Measurements from ENCODE around the gene DEPDC1B.
"Not testable (repeated sequence)": the region's sequence is repeated elsewhere in the genome, so short reads cannot be mapped to it uniquely, and the experiment has no call there.

The DEPDC1B gene

DNA sequence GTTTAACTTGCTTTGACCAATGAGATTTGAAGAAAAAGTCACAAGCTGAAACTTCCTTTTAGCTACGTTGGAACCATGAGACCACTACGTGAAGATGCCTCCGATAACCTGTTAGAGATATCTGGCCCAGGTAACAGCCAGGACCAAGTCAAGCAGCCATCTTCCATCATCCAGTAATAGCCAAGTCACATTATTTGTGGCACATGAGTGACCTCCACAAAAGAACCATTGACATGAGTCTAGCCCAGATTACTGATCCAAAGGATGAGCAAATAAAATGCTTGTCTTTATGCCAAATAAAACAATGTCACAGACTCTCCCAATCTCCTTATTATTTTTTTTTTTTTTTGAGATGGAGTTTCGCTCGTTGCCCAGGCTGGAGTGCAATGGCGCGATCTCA is 1.6 kb downstream of the DEPDC1B start:
- DNase-seq: no peak

DNA sequence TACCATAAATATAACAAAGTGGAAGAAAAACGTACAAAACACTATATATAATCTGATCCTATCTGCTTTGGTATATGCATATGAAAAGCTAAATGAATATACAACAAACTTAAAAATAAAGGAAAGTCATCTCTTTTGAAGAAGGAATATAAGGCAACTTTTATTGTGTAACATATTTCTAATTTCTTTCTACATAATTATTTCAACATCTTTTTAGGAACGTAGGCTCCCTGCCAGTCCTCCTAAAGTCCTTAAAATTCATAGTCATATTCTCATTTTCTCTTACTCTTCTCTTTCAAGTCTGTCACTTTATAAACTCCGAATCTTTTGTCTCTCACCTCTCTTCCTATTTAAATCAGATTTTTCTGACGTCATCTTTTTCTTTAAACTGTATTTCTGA is 9.6 kb downstream of the DEPDC1B start:
- no peak for DNase-seq

DNA sequence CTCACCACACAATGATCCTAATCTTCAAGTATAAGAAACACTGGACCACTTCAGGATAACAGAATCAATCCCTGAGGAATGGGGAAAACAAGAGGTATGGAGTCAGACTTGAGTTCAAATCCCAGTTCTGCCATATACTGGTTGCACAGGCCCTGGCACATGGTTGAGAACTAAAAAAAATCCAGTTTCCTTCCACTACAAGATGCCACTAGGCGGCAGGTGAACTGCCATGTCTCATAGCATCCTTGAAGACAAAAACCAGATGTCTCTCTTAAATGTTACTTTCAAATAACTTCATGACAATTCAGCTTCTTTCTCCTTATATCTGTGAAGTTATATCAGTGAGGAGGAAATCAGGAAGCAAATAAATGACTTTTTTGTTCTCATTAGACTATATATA is 11.0 kb downstream of the DEPDC1B start:
- DNase-seq: no peak

DNA sequence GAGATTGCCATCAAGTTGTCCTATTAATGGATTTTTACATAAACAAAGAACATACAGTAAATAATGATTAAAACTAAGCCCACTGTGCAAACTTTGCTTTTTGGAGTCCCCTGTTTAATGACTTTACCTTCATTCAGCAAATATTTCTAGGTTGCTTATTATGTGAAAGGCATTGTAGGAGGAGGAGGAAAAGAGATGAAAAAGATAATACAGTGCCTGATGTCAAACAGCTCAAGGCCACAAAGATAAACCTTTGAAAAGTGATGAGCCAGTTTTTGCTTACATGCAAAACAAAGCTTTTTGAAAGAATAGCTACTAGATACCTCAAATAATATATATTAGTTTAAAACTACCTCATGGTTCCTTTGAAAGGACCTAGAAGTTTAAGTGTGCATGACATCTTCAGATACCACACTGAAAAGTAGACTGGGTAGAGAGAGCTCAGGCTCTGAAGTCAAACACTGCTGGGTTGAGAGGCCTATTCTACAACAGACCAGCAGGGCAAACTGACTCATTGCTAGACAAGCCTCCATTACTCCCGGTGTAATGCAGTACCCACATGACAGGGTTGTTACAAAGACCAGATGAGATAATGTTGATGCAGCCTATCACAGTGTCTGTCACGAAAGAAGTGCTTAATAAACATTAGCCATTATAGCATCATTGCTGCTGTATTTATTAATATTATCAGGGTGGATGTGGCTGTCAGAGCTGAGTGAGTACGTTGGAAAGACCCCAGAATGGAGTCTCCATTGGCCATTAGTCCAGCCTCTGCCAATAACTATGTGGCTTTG is 11.8 kb downstream of the DEPDC1B start:
- DNase-seq: no peak

DNA sequence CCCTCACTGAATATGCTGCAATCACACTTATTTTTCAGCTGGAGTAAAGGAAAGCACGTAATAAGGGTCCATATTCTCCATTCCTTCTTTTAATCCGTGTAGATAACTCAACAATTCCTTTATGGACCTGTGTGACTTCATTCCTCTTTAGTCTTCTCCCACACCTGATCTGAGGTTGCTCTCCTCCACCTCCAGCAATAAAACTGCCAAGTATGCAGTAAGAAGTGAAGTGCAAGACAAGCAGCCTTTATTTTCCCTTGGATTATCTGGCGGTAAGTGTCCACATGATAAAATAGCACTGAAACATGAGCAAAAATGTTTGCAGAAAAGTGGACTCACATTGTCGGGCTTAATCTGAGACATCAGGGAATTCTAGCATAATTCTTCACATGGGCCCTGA is 13.8 kb downstream of the DEPDC1B start:
- DNase-seq: no peak

DNA sequence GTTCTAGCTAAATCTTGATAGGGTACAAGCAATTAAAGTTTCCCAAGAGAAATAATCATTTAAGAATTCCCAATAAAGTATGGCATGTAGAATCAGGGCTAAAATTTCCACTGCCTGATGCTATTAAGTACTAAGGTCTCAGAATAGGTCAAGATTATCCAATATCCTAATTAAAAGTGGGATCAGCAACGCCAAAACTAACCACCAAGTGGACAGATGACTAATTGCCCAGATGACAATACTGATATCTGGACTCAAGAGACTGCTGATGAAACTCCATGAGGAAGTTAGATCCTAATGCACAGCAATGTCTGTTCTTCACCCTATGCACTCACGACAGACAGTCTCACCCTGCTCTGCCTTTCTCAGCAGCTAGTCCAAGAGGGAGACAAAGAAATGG is 14.3 kb downstream of the DEPDC1B start:
- no peak for DNase-seq

DNA sequence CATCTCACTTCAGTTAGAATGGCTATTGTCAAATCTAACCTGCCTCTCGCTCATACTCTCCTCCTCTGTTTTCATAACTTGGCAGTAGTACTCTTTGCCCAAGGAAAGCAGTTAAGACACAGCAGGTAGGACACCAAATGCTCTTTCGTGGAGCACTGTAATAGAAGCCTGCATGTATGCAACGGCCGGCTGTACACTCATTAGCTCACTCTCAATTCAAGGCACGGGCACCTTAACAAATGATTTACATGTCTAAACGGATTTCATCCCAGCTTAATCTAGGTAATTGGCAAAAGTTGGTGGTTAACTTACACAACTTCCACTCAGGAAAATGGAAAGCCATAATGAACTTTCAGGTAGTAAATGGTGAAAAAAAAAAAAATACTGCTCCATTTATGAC is 14.9 kb downstream of the DEPDC1B start:
- DNase-seq: no peak

DNA sequence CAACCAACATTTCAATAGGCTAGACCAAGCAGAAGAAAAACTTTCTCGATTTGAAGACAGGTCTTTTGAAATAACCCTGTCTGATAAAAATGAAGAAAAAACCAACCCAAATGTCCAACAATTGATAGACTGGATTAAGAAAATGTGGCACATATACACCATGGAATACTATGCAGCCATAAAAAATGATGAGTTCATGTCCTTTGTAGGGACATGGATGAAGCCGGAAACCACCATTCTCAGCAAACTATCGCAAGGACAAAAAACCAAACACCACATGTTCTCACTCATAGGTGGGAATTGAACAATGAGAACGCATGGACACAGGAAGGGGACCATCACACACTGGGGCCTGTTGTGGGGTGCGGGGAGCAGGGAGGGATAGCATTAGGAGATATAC is 18.0 kb downstream of the DEPDC1B start:
- not testable (repeated sequence) for DNase-seq

DNA sequence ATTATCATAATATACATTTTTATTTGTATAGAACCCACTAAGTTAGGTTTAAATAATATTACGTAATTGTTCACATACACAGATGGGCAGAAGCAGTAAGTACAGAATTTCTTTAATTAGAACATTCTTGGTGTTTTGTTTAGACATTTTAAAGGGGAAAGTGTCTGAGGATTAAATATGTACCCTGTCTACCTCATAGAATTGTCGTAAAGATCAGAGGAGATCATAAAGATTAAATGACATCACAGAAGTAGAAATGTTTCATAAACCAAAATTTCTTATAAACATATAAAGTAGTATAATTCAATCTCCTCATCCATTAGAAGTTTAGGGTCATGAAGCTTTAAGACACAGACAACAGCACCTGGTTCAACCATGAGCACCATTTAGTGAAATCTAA is 20.1 kb downstream of the DEPDC1B start:
- DNase-seq: no peak

DNA sequence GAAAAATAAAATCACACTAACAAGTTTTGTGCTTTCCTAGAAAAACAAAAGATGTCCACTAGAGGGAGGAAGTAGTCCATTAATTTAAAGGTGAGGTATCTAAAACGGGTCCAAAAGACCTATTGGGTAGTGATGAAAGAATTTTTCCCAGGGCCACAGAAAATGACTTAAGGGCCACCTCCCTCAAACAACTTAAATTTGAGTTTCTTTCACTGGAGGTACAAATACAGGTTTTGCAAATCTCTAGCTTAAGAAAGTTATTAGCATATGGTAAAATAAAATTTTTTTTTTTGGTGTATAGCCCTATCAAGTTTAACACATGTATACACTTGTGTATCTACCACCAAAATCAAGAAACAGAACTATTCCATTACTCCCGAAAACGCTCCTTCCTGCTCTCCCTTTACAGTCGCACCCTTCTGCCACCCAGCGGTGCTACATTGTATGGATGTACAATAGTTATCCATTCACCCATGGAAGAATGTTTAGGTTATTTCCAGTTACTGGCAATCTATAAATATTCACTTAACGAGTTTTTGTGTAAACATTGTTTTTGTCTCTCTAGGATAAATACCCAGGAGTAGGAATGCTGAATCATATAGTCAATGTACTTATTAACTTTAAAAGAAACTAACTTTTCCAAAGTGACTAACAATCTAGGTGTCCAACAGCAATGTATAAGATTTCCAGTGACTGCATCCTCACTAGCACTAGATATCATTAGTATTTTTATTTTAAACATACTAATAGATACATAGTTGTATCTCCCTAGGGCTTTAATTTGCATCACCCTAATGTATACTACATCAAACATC is 21.9 kb downstream of the DEPDC1B start:
- DNase-seq: no peak

DNA sequence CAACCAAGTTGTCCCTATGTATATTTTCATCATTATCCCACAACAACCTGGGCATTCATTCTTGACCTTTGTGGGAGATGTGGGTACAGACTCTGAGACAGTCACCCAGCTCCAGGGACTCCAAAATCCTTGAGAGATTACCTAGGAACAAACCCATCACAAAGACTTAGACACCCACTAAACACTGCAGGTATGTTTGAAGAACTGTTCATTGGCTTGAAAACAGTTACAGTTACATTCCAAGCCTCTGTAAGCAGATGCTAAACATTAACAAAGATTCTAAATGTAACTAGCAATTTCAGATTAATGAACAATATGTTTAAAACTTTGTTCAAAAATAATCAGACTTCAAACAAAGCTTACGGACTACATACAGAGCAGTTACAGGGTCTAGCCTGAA is 24.7 kb downstream of the DEPDC1B start:
- no peak for DNase-seq

DNA sequence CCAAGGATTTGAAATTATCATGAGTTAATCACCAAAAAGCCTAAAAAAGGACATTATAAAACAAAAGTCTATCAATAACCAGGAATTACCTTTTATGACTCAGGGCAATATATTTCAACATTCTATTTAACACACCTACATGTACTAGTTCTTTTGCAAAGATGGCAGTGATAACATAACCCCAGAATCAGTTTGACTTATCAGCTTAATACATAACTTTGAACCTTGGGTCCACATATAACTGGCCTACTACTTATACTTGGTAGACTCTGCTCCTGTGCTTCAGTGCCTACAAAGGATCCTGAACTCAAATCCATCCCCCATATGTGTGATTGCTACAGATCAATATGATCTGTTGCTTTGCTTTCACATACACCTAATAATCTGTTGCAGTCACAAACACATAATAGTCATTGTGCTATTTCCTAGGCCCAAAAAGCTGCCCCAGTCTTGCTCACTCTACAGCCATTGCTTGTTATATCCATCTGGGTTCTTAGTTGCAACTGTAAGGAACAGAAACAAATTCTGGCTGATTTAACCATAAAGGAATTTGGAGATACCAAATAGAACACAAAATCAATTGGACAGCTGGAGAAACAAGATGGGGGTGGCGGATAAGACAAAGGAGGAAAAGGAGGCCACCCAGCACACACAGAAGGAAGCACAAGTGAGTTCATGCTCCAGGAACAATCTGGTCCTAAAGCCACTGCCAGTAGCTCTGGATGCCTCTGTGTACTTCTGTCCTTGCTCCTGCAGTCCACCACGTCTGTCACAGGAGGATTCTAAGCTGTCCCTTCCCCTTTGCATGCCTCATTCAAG is 25.5 kb downstream of the DEPDC1B start:
- no peak for DNase-seq

DNA sequence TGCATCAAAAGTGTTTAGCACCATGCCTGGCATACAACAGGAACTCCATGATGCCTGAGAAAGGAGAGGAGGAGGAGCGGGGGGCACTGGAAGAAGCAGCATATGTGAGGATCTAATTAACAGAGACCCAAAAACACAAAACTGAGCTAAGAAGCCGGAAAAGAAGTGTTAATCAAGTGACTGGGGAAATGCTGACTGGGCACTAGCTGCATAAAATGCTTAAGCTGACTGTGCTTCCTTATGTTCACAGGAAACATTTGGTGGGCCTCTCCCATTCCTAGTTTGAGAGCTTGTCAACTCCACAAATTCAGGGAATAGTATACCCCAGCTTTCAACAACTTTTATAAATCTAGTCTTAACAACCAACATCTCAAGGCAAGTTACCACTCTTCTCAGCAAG is 26.6 kb downstream of the DEPDC1B start:
- no peak for DNase-seq

DNA sequence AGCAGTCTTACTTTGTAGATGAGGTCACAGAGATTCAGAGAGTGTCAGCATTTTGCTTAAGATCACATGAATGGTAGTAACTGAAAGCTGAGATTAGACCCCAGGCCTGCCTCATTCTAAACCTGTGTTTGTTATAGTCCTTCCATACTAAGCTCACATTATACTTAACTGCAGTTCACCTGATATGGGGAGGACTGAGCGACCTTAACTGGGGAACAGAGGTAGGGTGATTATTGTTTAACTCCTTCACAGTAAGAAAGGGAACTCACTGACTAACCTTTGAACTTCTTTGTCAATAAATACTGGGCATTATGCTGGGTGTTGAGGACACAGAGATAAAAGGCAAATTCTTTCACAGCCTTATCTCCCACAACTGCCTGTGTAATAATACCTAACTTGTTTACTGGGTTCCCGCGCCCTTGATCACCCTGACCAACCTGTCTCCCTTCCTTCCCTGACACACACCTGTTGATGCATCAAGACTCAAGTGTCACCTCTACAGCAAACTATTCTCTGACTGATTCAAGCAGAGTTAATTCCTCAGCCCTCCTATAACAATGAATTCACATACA is 27.2 kb downstream of the DEPDC1B start:
- no peak for DNase-seq

DNA sequence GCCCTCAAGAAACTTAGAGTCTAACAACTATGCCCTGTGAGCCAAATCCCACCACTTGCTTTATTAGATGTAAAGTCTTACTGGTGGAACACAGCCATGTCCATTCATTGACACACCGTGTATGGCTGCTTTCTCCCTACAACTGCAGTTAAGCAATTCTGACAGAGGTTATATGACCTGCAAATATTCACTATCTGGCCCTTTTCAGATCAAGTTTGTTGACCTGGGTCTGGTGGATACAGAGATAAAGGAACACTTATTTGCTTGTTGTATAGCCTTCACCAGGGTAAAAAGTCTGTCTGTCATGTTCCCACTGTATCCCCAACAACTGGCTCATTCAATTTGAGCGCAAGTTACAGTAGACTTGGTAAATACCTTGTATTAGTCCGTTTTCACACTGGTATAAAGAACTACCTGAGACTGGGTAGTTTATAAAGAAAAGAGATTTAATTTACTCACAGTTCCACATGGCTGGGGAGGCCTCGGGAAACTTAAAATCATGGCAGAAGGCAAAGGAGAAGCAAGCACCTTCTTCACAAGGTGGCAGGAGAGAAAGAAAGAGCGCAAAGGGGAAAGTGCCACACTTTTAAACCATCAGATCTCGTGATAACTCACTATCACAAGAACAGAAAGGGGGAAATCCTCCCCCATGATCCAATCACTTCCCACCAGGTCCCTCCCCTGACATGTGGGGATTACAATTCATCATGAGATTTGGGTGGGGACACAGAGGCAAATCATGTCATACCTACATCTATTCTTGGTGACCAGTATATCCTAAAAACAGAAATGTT is 27.9 kb downstream of the DEPDC1B start:
- DNase-seq: no peak

DNA sequence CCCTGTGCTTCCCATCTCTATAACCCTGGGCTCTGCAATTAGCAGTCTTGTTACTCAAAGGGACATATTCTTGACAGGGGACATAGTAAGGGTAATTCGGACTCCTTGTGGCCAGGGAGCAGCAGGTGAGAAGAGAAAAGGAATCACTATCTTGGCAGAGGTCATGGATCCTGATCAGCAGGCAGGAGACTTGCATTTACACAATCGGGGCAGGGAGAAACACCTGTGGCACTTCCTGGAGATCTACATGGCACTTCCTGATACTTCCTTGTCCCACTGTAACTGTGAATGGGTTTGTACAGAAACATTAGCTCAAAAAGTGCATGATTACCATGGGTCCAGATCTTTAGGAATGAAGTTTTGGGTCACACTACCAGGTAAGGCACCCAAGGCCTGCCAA is 29.2 kb downstream of the DEPDC1B start:
- DNase-seq: no peak

DNA sequence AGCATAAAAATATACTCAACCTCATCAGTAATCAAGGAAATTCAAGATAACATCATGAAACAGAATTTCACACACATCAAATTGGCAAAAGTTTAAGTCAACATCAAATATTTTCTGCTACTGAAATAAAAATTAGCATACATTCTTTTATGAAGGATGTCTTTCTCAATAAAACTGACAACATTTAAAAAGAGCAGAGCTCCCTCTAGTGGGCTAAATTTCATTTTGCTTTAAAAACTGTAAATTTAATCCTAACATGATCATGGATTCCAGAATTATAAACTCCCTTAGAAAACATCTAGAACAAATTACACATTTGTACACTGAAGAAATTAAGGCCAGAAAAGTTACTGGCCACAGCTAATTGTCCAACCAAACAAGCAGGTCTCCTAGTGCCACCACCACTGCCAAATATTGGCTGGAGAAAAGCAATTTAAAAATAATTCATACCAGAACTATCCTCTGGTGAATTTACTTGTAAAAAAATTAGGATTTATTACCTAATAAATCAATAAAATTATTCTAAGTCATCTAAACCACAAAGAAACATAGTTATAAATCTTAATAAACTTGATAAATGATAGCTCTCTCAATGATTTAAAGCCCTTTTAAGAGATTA is 31.2 kb downstream of the DEPDC1B start:
- DNase-seq: no peak

DNA sequence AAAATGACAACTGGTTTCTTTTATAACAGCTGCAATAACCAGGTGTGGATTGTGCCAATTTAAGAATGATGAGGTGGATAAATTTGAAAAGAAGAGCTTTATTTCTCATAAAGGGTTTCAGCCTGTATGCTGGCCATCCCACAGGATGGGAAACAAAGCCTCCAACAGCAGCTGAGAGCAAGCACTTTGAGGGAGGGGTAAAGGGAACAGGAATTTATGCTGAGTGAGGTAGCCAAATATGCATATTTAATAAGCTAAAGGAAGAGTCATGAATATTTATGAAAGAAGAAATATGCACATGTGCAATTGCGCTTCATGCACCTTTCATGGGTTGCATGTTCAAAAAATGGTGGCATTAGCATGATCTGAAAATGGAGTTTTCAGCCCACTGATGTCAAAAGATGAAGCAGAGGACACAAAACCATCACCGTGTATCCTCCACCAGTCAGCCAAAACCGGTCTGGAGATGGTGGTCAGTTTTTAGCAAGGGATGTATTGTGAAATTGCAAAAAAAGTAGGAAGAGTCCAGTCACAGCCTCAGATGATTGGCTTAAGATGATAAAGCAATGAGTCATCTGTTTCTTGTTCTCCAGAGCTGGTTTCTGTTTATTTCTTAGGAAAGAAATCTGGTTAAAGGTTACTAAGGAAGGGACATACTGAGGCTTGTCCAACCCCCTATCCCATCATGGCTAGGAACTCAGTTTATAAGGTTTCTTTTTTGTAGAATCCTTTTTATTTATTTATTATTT is 47.9 kb downstream of the DEPDC1B start:
- DNase-seq: no peak

DNA sequence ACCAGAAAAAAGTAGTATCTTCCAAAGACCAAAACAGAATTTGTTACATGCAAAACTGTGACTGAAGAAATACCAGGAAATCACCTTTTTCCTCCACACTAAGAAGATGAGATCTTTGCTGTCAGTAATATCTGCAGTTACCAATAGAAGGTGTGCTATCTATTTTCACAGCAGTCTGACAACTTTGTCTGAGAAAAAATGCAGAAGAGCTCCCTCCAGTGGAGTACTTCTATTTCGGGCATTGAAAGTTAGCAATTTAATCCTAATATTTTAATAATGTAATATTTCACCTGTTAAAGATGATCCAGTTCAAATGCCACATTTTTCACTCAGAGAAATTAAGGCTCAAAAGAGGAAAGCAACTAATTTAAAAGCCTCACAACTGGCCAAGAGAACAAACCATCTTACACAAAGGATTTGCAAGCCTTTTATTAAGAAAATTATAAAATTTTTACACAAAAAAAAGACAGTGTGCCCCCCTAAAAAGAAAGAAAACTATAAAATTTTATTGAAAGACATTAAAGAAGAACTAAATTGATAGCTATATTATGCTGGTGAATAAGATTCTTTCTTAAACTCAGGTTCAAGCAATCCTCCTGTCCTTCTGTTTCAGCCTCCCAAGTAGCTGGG is 50.6 kb downstream of the DEPDC1B start:
- no peak for DNase-seq

DNA sequence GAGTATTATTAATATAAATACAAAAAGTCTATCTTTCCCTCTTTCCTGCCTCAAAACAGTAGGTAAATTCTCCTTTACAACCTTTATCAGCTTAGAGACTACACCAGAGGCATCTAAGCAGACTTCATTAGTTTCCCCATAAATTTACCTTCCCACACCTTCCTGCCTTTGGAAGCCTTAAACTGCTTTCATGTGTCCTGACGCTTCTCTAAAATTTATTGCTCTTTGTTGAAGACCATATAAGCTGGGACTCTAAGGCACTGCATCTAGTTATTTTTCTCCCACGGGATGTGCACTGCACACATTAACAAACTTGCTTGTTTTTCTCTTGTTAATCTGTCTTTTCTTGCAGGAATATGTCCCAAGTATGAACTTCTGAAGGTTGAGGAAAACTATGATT is 51.8 kb downstream of the DEPDC1B start:
- DNase-seq: no peak

DNA sequence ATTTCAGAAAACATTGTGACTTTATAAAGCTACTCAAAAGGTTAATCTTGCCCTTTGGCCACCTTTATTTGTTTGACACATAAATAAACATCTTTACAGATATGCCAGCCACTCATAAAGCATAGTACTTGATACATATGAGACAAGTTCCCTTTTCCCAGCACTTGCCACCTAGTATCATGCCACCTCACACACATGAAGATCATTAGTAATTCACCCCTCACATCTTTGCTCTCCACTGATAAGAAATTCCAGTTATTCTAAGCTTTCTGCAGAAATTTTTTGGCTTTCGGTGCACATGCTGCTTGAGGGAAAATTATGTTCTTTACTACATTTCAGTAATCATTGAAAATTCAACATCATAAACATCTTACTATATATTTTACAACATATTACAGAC is 59.1 kb downstream of the DEPDC1B start:
- no peak for DNase-seq
